Cardiac muscle cell (in vitro differentiated cells and primary cell): Measurements from ENCODE around the gene FOXD1. TPM values are rescaled to one million over a fixed set of nuclear protein-coding genes. Genes with fewer than 3 reads are reported as not detected.

Experiments
- DNase-seq, 2 donors: peaks; one replicate each; pipeline versions ENCODE4 v3.0.0 to v3.0.0-alpha.2; 2010 to 2017; ENCODE audit warnings: low read depth in 1 of 2, low spot score in 1 of 2
- H3K27ac ChIP-seq: fragments of 200-600 bp; sonication (generic); 2 replicates; pipeline ENCODE4 v1.5.1; 2016
- H3K27me3 ChIP-seq: fragments of 200-600 bp; sonication (generic); 2 replicates; pipeline ENCODE4 v1.6.0; 2016; ENCODE audit warnings: control low read depth
- H3K36me3 ChIP-seq: fragments of 200-600 bp; sonication (generic); 2 replicates; pipeline ENCODE4 v1.5.1; 2016; ENCODE audit warnings: control low read depth
- H3K4me1 ChIP-seq: fragments of 200-600 bp; sonication (generic); 2 replicates; pipeline ENCODE4 v1.8.1; 2017; ENCODE audit warnings: low read depth, mild to moderate bottlenecking, mixed run types
- H3K4me3 ChIP-seq: fragments of 200-600 bp; sonication (generic); 2 replicates; pipeline ENCODE4 v1.5.1; 2016; ENCODE audit warnings: mild to moderate bottlenecking
- H3K9me3 ChIP-seq: fragments of 200-600 bp; sonication (generic); 2 replicates; pipeline ENCODE4 v1.5.1; 2017; ENCODE audit warnings: low read depth, mild to moderate bottlenecking, control low read depth
- polyA plus RNA-seq: library from polyadenylated mRNA; unstranded; fragments of >200 nt; fragmentation: Nextera tagmentation; extraction: Ambion mirVana; gene quantifications from 2 replicates; pipeline ENCODE4 v1.2.1, GENCODE V29; 2016
- total RNA-seq: library from RNA; depleted of rRNA; stranded (reverse); fragments of >200 nt; gene quantifications from 2 replicates; pipeline ENCODE4 v1.2.3, GENCODE V29; 2016
- TF ChIP-seq, protein P1 (sequence below): IDR thresholded peaks from 2 replicates; pipeline ENCODE4 v1.5.1; 2012; ENCODE audit warnings: low read depth, mild to moderate bottlenecking, low read length

Gene FOXD1
- total and polyA plus RNA-seq, 2 experiments from 2014 or later, result 0.28 TPM; not detected in 1

DNA sequence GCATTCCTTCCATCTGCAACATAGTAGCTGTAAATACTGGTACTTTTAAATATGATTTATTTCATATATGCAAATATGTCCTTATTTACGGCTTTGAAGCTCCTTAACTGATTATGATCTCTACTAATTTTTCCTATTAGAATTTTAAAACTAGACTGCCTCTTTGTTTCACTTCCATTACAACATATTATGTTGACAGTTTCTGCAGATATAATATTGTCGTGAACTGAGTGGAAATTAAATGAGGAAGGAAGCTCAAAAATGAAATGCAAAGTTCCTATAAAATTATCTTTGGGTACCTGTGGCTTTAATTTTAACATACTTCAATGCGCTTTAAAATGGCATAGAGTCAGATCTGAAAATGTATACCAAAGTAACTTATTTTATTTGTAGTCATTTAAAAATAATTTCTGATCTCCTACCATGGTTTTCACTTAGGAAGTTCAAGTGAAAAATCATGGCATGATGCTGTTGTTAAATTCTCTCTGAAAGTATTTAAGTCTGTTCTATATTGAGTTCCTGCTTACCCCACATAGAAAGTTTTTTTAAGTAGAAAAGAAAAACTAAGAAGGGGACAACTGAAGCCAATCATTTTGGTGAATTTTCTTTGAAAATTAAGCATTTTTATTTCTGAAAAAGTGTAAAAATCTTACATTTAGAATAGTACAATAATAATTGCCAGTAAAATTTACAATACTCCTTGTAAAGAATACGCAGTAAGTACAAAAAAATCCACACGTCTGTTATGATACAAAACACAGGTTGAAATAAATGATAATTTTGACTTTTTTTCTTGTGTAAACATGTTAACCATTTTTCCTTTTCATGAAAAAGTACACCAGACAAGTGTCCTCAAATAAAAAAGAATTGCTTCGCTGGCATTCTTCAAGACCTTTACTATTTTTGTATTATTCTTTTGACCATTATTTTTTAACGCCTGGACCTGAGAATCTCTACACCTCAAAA, 2.6 kb downstream of the FOXD1 start:
- Histone ChIP-seq H3K36me3 (no peaks in the 10 kb centered on the region), H3K4me3 (no peak overlapping the region), H3K27me3 (peaks cover 100% of the 10 kb centered on the region), H3K9me3 (no peaks in the 10 kb centered on the region), H3K4me1 (no peaks in the 10 kb centered on the region), H3K27ac (no peak overlapping the region)
- TF ChIP-seq, protein P1, sequence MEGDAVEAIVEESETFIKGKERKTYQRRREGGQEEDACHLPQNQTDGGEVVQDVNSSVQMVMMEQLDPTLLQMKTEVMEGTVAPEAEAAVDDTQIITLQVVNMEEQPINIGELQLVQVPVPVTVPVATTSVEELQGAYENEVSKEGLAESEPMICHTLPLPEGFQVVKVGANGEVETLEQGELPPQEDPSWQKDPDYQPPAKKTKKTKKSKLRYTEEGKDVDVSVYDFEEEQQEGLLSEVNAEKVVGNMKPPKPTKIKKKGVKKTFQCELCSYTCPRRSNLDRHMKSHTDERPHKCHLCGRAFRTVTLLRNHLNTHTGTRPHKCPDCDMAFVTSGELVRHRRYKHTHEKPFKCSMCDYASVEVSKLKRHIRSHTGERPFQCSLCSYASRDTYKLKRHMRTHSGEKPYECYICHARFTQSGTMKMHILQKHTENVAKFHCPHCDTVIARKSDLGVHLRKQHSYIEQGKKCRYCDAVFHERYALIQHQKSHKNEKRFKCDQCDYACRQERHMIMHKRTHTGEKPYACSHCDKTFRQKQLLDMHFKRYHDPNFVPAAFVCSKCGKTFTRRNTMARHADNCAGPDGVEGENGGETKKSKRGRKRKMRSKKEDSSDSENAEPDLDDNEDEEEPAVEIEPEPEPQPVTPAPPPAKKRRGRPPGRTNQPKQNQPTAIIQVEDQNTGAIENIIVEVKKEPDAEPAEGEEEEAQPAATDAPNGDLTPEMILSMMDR, result no peak
- DNase-seq, result no peak

DNA sequence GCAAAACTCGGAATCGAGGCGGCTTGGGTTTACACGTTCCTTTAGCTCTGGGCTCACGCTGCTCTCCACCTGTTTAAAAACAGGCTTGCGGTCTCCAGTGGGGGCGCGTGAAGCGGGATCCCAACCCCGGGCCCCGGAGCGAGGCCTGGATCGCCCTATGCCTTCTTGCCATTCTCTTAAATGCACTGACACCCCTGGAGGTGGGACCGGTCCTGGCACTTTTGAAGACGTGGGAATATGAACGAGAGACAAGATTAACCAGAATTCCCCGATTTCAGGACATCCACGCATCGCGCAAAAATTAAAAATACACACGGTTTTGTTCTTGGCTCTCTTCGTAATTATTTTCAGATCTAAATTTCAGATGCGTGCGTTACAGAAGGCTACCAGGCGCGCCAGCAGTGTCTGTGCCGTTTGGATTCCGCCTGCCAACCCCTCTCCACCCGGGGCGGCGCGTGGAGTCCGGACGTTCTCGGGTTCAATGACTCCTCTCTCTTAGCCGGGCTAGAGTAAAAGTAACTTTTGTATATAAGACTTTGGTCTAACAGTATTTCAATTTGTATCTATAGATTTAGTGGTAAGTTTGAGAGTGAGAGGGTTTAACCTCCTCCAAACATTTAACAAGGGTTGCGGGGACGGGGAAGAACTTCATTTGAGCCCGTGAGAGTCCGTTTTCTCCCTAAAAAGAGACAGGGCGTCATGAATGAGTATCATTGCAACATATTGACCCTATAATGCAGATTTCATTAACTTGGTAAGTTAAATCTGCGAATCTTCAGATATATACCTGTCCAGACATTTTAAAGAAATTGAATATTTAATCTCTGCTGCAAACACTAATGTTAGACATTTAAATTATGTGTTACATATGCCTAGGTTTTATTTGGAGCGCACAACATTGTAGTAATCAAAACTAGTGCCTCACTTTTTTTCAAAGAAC, 3.8 kb downstream of the FOXD1 start:
- no peak overlapping the region for H3K27ac ChIP-seq
- DNase-seq, result no peak
- H3K9me3 ChIP-seq, result no peaks in the 10 kb centered on the region
- H3K4me1 ChIP-seq, result no peaks in the 10 kb centered on the region
- no peaks in the 10 kb centered on the region for H3K36me3 ChIP-seq
- H3K4me3 ChIP-seq, result no peak overlapping the region
- TF ChIP-seq, protein P1, result no peak
- H3K27me3 ChIP-seq, result peaks cover 99% of the 10 kb centered on the region

DNA sequence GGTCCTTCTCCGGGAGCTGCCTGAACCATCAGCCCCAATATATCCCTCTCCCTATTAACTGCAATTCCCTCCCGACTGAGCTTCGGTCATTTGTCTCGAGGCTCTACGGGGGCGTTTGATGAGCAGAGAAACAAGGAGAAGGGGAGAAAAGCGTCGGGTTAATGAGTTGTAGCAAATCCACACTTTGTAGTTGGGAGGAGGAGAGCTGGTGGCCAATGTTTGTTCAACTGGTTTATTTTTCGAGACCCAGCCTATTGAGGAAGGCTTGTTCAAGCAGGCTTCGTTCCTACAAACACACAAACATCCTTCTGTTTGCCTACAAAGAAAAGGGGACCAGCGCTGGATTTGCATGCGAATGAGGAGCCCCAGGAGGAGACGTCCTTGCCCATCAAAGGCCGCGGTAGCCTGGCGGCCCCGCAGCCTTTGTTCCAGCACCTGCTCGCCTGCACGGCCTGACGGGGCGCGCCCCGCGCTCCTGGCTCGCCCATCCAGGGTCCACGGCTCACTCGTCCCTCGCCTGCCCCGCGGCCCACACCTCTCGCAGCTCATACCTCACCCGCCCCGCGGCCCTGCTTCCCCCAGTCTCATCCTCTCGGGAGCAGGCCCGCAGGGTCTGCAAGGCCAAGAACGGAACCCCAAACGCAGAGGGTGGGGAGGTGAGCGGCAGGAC, 4.6 kb downstream of the FOXD1 start:
- Histone ChIP-seq H3K27ac (no peak overlapping the region), H3K4me1 (no peaks in the 10 kb centered on the region), H3K4me3 (no peak overlapping the region), H3K9me3 (no peaks in the 10 kb centered on the region), H3K27me3 (peaks cover 99% of the 10 kb centered on the region), H3K36me3 (no peaks in the 10 kb centered on the region)
- DNase-seq, result no peak
- TF ChIP-seq, protein P1, result no peak

DNA sequence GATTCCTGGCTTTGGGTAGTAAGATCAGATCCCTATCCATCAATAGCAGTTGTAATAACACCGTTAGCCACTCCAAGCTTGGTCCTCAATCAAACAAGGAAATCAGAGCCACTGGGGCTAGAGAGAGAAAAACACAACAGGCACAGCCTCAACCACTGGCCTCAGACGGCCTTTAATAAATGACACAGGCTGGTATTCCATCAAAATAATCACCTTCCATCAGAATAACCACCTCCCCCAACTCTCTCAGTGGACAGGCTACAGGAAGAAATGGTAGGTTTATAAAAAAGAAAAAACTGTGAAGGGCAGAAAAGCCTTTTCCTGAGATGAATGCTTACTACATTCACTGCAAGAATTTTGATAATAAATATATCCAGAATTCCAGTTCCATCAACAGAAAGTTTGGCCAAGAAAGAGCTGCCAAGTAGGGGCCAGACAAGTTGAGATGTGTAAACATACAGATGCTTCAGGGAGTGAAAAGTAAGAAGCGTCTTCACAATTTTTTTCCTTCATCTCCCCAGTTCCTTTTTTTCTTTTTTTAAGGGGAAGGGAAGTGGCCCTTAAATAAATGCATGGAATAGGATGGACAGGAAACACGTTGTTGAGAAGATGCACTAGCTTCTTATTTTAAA, 5.5 kb downstream of the FOXD1 start:
- peaks cover 99% of the 10 kb centered on the region for H3K27me3 ChIP-seq
- H3K36me3 ChIP-seq, result no peaks in the 10 kb centered on the region
- DNase-seq, result no peak
- H3K9me3 ChIP-seq, result no peaks in the 10 kb centered on the region
- no peak overlapping the region for H3K4me3 ChIP-seq
- no peak overlapping the region for H3K27ac ChIP-seq
- TF ChIP-seq, protein P1, result no peak
- H3K4me1 ChIP-seq, result no peaks in the 10 kb centered on the region
